ENCODE data around the gene STKLD1. TPM values are rescaled to one million over a fixed set of nuclear protein-coding genes. Genes with fewer than 3 reads are reported as not detected.

The STKLD1 gene
- total and polyA plus RNA-seq, 9 of the 15 experiments (the other 6 are each of a cell fraction or from before 2014, with no cell fraction given), result 0.10 to 0.65 (median 0.33) TPM; not detected in 2

DNA sequence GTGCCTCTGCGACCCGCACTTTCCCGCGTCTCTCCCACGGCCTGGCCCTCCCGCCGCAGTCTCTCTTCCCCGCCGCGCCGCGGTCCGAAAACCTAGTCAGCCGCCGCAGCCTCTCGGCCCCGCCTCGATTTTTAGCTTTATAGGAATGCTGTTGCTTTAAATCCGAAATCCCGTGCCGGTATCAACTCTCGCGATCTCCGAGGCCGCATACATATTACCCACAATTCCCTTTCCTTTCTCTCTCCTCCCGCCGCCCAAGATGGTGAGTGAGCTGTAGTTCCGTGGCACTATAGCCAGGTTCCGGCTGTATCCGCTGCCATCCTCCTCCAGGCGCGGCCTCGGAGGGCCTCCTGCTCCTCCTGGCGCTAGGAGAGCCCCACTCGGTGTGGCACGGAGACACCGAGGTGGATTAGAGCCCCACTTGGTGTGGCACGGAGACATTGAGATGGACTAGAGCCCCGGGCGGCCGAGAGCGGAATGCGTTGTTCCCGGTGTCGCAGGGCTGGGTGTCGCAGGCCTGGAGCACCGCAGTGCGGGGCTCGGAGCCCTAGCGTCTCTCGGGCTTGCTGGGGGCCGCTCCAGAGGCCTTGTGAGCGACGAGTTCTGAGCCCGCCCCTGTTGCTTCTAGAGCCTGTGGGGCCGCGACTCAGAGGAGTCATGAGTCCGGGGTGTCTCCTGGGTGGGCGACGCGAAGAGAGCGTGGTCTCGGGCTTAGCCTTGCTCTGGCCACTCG, 28.0 kb upstream of the STKLD1 start, which contains the start of the genes MED22 and RPL7A (continued):
- peak; percentile 73; the same call in 1 of the 2 replicates for TF ChIP-seq HLTF (IDR thresholded peaks at IDR 0.05)
- peak in 1 of 2 experiments; percentile 9 for TF ChIP-seq E2F6 (IDR thresholded peaks at IDR 0.05; ENCODE audit: borderline replicate concordance in 1 of 2, extremely low read depth in 1 of 2, insufficient read depth in 1 of 2, insufficient read length in 1 of 2, low read depth in 1 of 2, low read length in 1 of 2, poor library complexity in 1 of 2, severe bottlenecking in 1 of 2)
- TF ChIP-seq ATF2 (CRISPR knock-in tag; IDR thresholded peaks at IDR 0.05), result no peak
- TF ChIP-seq ZNF695 (CRISPR knock-in tag; IDR thresholded peaks at IDR 0.05), result no peak; the same call in 1 of the 2 replicates
- peak in 1 of 2 experiments; percentile 78 for TF ChIP-seq AFF1 (IDR thresholded peaks at IDR 0.05; ENCODE audit: low read depth in 1 of 2, partially characterized antibody in 2 of 2)
- TF ChIP-seq GATA2 (CRISPR knock-in tag; IDR thresholded peaks at IDR 0.05), result no peak
- no peak for TF ChIP-seq ZC3H4 (CRISPR knock-in tag; IDR thresholded peaks at IDR 0.05; ENCODE audit: borderline replicate concordance)
- peak; percentile 88 for TF ChIP-seq THRB (CRISPR knock-in tag; conservative IDR thresholded peaks at IDR 0.05)
- no peak for TF ChIP-seq FUS (optimal IDR thresholded peaks at IDR 0.05; ENCODE audit: low read depth, low read length)
- TF ChIP-seq NRF1 (conservative IDR thresholded peaks at IDR 0.05 in 1 of 2, IDR thresholded peaks at IDR 0.05 in 1 of 2), result 0 out of 4 replicates have a peak, but pooled peaks of 1 of the 2 experiments have one; percentile 8
- peak; percentile 45; the same call in 1 of the 2 replicates for TF ChIP-seq SOX6 (IDR thresholded peaks at IDR 0.05)
- TF ChIP-seq ZFPM2 (CRISPR knock-in tag; IDR thresholded peaks at IDR 0.05), result no peak
- TF ChIP-seq ZNF551 (CRISPR knock-in tag; IDR thresholded peaks at IDR 0.05), result no peak
- TF ChIP-seq, protein P1, sequence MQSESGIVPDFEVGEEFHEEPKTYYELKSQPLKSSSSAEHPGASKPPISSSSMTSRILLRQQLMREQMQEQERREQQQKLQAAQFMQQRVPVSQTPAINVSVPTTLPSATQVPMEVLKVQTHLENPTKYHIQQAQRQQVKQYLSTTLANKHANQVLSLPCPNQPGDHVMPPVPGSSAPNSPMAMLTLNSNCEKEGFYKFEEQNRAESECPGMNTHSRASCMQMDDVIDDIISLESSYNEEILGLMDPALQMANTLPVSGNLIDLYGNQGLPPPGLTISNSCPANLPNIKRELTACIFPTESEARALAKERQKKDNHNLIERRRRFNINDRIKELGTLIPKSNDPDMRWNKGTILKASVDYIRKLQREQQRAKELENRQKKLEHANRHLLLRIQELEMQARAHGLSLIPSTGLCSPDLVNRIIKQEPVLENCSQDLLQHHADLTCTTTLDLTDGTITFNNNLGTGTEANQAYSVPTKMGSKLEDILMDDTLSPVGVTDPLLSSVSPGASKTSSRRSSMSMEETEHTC (IDR thresholded peaks at IDR 0.05), result no peak
- no peak for TF ChIP-seq HNRNPK (IDR thresholded peaks at IDR 0.05; ENCODE audit: low read depth, low read length, poor library complexity, severe bottlenecking)
- TF ChIP-seq NUFIP1 (IDR thresholded peaks at IDR 0.05; ENCODE audit: partially characterized antibody), result no peak
- TF ChIP-seq NEUROD1 (IDR thresholded peaks at IDR 0.05; ENCODE audit: borderline replicate concordance, low read depth, low read length, partially characterized antibody), result peak; percentile 96
- no peak for TF ChIP-seq WHSC1 (IDR thresholded peaks at IDR 0.05; ENCODE audit: low read length)

All from K562 (cell line).